HG03139 (cell line): ENCODE measurements around the gene RNF183.
"Not testable (repeated sequence)": the region's sequence is repeated elsewhere in the genome, so short reads cannot be mapped to it uniquely, and the experiment has no call there.

Source experiments
- ATAC-seq: cut with Tn5 transposase; IDR thresholded peaks from one replicate; pipeline ENCODE4 v1.9.1; 2021; ENCODE audit not compliant: unreplicated experiment

Gene RNF183

GRCh38 chr9:113275157-113276131 is 27.7 kb downstream of the RNF183 start, which contains the start of the genes CDC26 and PRPF4:
Gene CDC26, minus strand, starts transcription at chr9:113275572. Its CDS starts 3,065 bp downstream, at chr9:113272507.
Gene PRPF4, plus strand, starts transcription at chr9:113275658. Its CDS starts 86 bp downstream, at chr9:113275744.
- peak; percentile 98 for ATAC-seq

- peak; percentile 2 for ATAC-seq
Measured at GRCh38 chr9:113274474-113275156, 28.6 kb downstream of the RNF183 start.

GRCh38 chr9:113269871-113270270 is 33.3 kb downstream of the RNF183 start:
- no peak for ATAC-seq

- ATAC-seq = no peak
Measured at GRCh38 chr9:113269355-113269754, 33.8 kb downstream of the RNF183 start.

GRCh38 chr9:113267911-113268566 is 35.1 kb downstream of the RNF183 start:
- ATAC-seq = no peak

- ATAC-seq = no peak
Measured at GRCh38 chr9:113266174-113266573, 37.0 kb downstream of the RNF183 start.

- no peak for ATAC-seq
Measured at GRCh38 chr9:113261917-113262671, 41.1 kb downstream of the RNF183 start.

- no peak for ATAC-seq
Measured at GRCh38 chr9:113258282-113258681, 44.9 kb downstream of the RNF183 start.

- no peak for ATAC-seq
Measured at GRCh38 chr9:113257863-113258262, 45.3 kb downstream of the RNF183 start.

GRCh38 chr9:113255438-113255837 is 47.7 kb downstream of the RNF183 start:
- ATAC-seq = no peak

GRCh38 chr9:113254991-113255390 is 48.2 kb downstream of the RNF183 start:
- ATAC-seq = no peak

- ATAC-seq = no peak
Measured at GRCh38 chr9:113250807-113251206, 52.4 kb downstream of the RNF183 start.

GRCh38 chr9:113249661-113250060 is 53.5 kb downstream of the RNF183 start:
- not testable (repeated sequence) for ATAC-seq

- no peak for ATAC-seq
Measured at GRCh38 chr9:113247640-113248039, 55.5 kb downstream of the RNF183 start.
